Sigmoid colon (tissue), 4 donors: ENCODE results near the gene CNNM3.

Experiments
- CTCF ChIP-seq, 4 experiments: fragments of 450-650 bp in 3 of 4; fragments of 200-600 bp in 1 of 4; IDR thresholded peaks; one replicate each; pipeline ENCODE4 v1.5.1; 2016 to 2019; ENCODE audit warnings: antibody characterized with exemption in 4 of 4, mild to moderate bottlenecking in 3 of 4, moderate library complexity in 2 of 4
- EP300 ChIP-seq, 4 donors: sonication (generic); formaldehyde crosslinking; IDR thresholded peaks; one replicate each; pipeline ENCODE4 v1.6.1; 2017; ENCODE audit warnings: antibody characterized with exemption in 4 of 4
- POLR2A ChIP-seq, 2 donors: fragments of 450-650 bp; IDR thresholded peaks; one replicate each; pipeline ENCODE4 v1.6.1; 2016; ENCODE audit warnings: antibody characterized with exemption in 2 of 2, mild to moderate bottlenecking in 2 of 2, moderate library complexity in 2 of 2
- POLR2AphosphoS5 ChIP-seq, 4 donors: sonication (generic); formaldehyde crosslinking; IDR thresholded peaks; one replicate each; pipeline ENCODE4 v1.6.1; 2017; ENCODE audit warnings: antibody characterized with exemption in 4 of 4

- TF ChIP-seq CTCF (IDR thresholded peaks at IDR 0.05) (no peak), POLR2AphosphoS5 (IDR thresholded peaks at IDR 0.05) (no peak), EP300 (IDR thresholded peaks at IDR 0.05) (no peak), POLR2A (IDR thresholded peaks at IDR 0.05) (no peak)
Observed at GRCh38 chr2:96883306-96883705, 67.2 kb downstream of the CNNM3 start.
